ENCODE results near the gene INSL6.

DNA sequence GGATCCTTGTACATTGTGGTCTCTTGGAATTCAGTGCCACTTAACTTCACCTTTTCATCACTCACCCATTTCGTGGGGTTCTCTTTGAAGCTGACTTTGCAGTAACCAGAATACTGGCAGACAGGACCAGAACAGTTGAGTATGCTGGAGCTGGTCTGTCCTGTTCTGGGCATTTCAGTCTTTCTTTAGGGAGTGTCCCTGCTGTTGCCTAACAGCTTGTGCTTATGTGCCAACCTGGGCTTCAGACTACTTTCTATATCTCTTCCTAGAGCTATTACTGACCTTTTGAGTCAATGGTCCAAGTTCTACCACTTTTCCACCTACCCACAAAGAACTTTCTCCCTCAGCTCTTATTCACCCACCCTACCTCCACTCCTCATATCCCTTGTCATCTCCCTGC, 10.0 kb upstream of the INSL6 start:
- TF ChIP-seq, protein P1, sequence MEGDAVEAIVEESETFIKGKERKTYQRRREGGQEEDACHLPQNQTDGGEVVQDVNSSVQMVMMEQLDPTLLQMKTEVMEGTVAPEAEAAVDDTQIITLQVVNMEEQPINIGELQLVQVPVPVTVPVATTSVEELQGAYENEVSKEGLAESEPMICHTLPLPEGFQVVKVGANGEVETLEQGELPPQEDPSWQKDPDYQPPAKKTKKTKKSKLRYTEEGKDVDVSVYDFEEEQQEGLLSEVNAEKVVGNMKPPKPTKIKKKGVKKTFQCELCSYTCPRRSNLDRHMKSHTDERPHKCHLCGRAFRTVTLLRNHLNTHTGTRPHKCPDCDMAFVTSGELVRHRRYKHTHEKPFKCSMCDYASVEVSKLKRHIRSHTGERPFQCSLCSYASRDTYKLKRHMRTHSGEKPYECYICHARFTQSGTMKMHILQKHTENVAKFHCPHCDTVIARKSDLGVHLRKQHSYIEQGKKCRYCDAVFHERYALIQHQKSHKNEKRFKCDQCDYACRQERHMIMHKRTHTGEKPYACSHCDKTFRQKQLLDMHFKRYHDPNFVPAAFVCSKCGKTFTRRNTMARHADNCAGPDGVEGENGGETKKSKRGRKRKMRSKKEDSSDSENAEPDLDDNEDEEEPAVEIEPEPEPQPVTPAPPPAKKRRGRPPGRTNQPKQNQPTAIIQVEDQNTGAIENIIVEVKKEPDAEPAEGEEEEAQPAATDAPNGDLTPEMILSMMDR (IDR thresholded peaks at IDR 0.05) = no peak
- TF ChIP-seq ESRRA (IDR thresholded peaks at IDR 0.05; ENCODE audit: borderline replicate concordance, low read length) (no peak), POLR2A (IDR thresholded peaks at IDR 0.05; ENCODE audit: low read length) (no peak), PHF8 (IDR thresholded peaks at IDR 0.05; ENCODE audit: borderline replicate concordance, low read depth) (no peak), POLR2AphosphoS2 (conservative IDR thresholded peaks at IDR 0.05; ENCODE audit: low read length) (no peak), HEYL (CRISPR knock-in tag; IDR thresholded peaks at IDR 0.05) (no peak), RCOR1 (IDR thresholded peaks at IDR 0.05; ENCODE audit: low read depth, low read length) (no peak), CEBPB (IDR thresholded peaks at IDR 0.05) (no peak), EP300 (IDR thresholded peaks at IDR 0.05) (no peak), SMC3 (IDR thresholded peaks at IDR 0.05) (no peak)
- TF ChIP-seq, protein P2, sequence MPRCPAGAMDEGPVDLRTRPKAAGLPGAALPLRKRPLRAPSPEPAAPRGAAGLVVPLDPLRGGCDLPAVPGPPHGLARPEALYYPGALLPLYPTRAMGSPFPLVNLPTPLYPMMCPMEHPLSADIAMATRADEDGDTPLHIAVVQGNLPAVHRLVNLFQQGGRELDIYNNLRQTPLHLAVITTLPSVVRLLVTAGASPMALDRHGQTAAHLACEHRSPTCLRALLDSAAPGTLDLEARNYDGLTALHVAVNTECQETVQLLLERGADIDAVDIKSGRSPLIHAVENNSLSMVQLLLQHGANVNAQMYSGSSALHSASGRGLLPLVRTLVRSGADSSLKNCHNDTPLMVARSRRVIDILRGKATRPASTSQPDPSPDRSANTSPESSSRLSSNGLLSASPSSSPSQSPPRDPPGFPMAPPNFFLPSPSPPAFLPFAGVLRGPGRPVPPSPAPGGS (IDR thresholded peaks at IDR 0.05) = no peak
- TF ChIP-seq, protein P3, sequence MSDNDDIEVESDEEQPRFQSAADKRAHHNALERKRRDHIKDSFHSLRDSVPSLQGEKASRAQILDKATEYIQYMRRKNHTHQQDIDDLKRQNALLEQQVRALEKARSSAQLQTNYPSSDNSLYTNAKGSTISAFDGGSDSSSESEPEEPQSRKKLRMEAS (IDR thresholded peaks at IDR 0.05) = no peak
- TF ChIP-seq, protein P4, sequence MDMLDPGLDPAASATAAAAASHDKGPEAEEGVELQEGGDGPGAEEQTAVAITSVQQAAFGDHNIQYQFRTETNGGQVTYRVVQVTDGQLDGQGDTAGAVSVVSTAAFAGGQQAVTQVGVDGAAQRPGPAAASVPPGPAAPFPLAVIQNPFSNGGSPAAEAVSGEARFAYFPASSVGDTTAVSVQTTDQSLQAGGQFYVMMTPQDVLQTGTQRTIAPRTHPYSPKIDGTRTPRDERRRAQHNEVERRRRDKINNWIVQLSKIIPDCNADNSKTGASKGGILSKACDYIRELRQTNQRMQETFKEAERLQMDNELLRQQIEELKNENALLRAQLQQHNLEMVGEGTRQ (IDR thresholded peaks at IDR 0.05) = no peak

All from A549 (cell line).